ENCODE data around the gene BRINP2.

BRINP2 gene

GRCh38 chr1:177219554-177220458, 49.0 kb downstream of the BRINP2 start:
- no peak overlapping the region for H3K9ac ChIP-seq (ENCODE audit: low read depth in 1 of 2, low read length in 2 of 2)
- H3K36me3 ChIP-seq (ENCODE audit: control insufficient read depth in 2 of 2, insufficient read depth in 2 of 2, low read length in 2 of 2), result no peaks in the 10 kb centered on the region
- H3K4me3 ChIP-seq (ENCODE audit: low read length in 2 of 2), result no peak overlapping the region
- no peaks in the 10 kb centered on the region for H3K4me1 ChIP-seq (ENCODE audit: control insufficient read depth in 2 of 2, insufficient read depth in 2 of 2, low read length in 2 of 2)
- no peaks in the 10 kb centered on the region for H3K27me3 ChIP-seq (ENCODE audit: control insufficient read depth in 2 of 2, insufficient read depth in 2 of 2, low read length in 2 of 2)
- no peak overlapping the region for H3K27ac ChIP-seq (ENCODE audit: low read depth in 2 of 2, low read length in 2 of 2)
- no peaks in the 10 kb centered on the region for H3K9me3 ChIP-seq (ENCODE audit: control insufficient read depth in 2 of 2, low read length in 2 of 2)

- Histone ChIP-seq H3K27me3 (ENCODE audit: control insufficient read depth in 2 of 2, insufficient read depth in 2 of 2, low read length in 2 of 2) (no peaks in the 10 kb centered on the region), H3K4me3 (ENCODE audit: low read length in 2 of 2) (no peak overlapping the region), H3K36me3 (ENCODE audit: control insufficient read depth in 2 of 2, insufficient read depth in 2 of 2, low read length in 2 of 2) (no peaks in the 10 kb centered on the region), H3K9me3 (ENCODE audit: control insufficient read depth in 2 of 2, low read length in 2 of 2) (no peaks in the 10 kb centered on the region), H3K27ac (ENCODE audit: low read depth in 2 of 2, low read length in 2 of 2) (no peak overlapping the region), H3K9ac (ENCODE audit: low read depth in 1 of 2, low read length in 2 of 2) (no peak overlapping the region), H3K4me1 (ENCODE audit: control insufficient read depth in 2 of 2, insufficient read depth in 2 of 2, low read length in 2 of 2) (no peaks in the 10 kb centered on the region)
These were observed 52.6 kb downstream of the BRINP2 start for GRCh38 chr1:177223359-177223758.

DNA sequence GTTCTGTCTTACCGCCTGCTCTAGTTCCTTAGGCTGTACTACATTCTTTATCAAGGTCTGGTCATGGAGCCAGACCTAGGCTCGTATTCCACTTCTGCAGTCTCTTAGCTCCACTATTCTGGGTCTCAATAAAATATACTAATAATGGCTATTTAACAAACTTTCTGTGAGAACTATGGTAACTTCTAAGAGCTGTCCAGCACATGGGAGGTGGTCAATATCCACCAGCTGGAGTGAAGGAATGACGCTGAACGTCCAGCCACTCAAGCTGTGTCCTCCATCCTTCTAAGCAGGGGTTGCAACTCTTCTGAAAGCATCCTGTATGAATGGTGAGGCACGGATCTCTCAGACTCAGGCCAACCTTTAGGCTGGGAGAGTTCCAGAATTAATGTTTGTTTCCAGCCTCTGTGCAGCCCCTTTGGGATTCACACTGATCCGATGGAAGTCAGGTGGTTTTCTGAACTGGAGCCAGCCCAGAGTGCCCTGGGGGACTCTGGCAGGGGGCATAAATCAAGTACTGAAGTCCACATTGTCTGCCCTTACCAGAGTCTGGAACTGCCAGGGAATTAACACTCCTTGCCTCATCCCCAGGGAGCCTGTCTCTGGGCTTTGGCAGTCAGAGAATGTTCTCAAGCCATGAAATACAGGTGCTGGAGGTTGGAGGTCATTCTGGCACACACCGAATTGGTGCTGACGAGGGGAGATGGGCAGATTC, 57.4 kb downstream of the BRINP2 start:
- H3K27ac ChIP-seq (ENCODE audit: low read depth in 2 of 2, low read length in 2 of 2), result no peak overlapping the region
- H3K36me3 ChIP-seq (ENCODE audit: control insufficient read depth in 2 of 2, insufficient read depth in 2 of 2, low read length in 2 of 2), result no peaks in the 10 kb centered on the region
- H3K9me3 ChIP-seq (ENCODE audit: control insufficient read depth in 2 of 2, low read length in 2 of 2), result no peaks in the 10 kb centered on the region
- no peak overlapping the region for H3K9ac ChIP-seq (ENCODE audit: low read depth in 1 of 2, low read length in 2 of 2)
- H3K4me1 ChIP-seq (ENCODE audit: control insufficient read depth in 2 of 2, insufficient read depth in 2 of 2, low read length in 2 of 2), result no peaks in the 10 kb centered on the region
- no peak overlapping the region for H3K4me3 ChIP-seq (ENCODE audit: low read length in 2 of 2)
- no peaks in the 10 kb centered on the region for H3K27me3 ChIP-seq (ENCODE audit: control insufficient read depth in 2 of 2, insufficient read depth in 2 of 2, low read length in 2 of 2)

DNA sequence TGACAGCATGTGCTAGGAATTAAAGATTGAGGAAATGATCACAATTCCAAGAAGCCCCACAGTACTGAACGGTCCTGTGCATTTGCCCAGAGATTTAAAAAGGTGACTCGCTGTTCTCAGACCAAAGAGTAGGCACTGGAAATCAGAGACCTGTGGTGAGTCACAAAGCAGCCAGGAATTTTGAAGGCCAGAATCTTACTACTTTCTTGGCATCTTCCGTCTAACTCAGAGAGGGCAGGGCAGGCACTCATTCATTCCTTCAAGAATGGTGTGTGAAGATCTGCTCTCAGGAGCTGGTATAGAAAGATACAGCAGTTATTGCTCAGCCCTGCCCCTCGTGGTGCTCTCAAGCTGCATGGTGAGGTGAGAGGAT, 57.9 kb downstream of the BRINP2 start:
- Histone ChIP-seq H3K9me3 (ENCODE audit: control insufficient read depth in 2 of 2, low read length in 2 of 2) (no peaks in the 10 kb centered on the region), H3K27ac (ENCODE audit: low read depth in 2 of 2, low read length in 2 of 2) (no peak overlapping the region), H3K27me3 (ENCODE audit: control insufficient read depth in 2 of 2, insufficient read depth in 2 of 2, low read length in 2 of 2) (no peaks in the 10 kb centered on the region), H3K36me3 (ENCODE audit: control insufficient read depth in 2 of 2, insufficient read depth in 2 of 2, low read length in 2 of 2) (no peaks in the 10 kb centered on the region), H3K4me1 (ENCODE audit: control insufficient read depth in 2 of 2, insufficient read depth in 2 of 2, low read length in 2 of 2) (no peaks in the 10 kb centered on the region), H3K4me3 (ENCODE audit: low read length in 2 of 2) (no peak overlapping the region), H3K9ac (ENCODE audit: low read depth in 1 of 2, low read length in 2 of 2) (no peak overlapping the region)

GRCh38 chr1:177229781-177230180, 59.0 kb downstream of the BRINP2 start:
- no peak overlapping the region for H3K4me3 ChIP-seq (ENCODE audit: low read length in 2 of 2)
- no peaks in the 10 kb centered on the region for H3K4me1 ChIP-seq (ENCODE audit: control insufficient read depth in 2 of 2, insufficient read depth in 2 of 2, low read length in 2 of 2)
- H3K9ac ChIP-seq (ENCODE audit: low read depth in 1 of 2, low read length in 2 of 2), result no peak overlapping the region
- H3K27ac ChIP-seq (ENCODE audit: low read depth in 2 of 2, low read length in 2 of 2), result no peak overlapping the region
- H3K27me3 ChIP-seq (ENCODE audit: control insufficient read depth in 2 of 2, insufficient read depth in 2 of 2, low read length in 2 of 2), result no peaks in the 10 kb centered on the region
- H3K9me3 ChIP-seq (ENCODE audit: control insufficient read depth in 2 of 2, low read length in 2 of 2), result no peaks in the 10 kb centered on the region
- no peaks in the 10 kb centered on the region for H3K36me3 ChIP-seq (ENCODE audit: control insufficient read depth in 2 of 2, insufficient read depth in 2 of 2, low read length in 2 of 2)

DNA sequence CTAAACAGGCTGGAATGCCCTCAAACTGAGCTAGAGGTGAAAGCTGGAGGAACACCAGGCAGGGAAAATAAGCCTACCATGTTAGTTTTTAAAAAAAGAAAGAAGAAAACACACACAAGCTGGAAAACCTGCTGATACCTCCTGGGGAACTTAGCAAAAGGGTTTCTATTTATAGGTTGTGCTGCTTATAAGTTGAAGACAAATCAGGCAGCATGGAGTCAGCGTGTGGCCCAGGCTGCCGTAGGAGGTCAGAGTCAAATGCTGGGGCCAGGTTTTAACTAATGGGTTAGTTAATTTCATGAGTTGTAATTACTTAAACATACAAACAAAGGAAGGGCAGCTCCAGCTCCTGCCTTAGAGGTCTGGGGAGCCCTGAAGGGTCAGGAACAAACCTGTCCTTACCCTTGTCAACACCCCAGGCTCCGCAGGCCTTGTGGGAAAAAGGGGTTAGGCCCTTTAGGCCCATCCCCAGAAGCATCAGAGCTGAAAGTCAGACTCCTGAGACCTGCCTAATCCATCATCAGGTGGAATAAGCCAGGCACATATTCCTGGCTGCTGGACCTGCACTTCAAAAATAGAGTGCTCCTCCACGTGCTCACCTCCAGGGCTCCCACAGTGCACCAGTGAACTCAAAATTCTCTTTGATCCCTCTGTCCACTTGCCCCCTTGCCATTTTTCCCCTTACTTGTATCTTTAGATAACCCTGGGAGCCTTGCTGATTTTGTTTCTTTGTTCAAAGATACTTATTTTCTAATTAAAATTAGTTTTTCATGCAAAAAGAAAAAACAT, 59.7 kb downstream of the BRINP2 start:
- Histone ChIP-seq H3K36me3 (ENCODE audit: control insufficient read depth in 2 of 2, insufficient read depth in 2 of 2, low read length in 2 of 2) (no peaks in the 10 kb centered on the region), H3K27ac (ENCODE audit: low read depth in 2 of 2, low read length in 2 of 2) (no peak overlapping the region), H3K9me3 (ENCODE audit: control insufficient read depth in 2 of 2, low read length in 2 of 2) (no peaks in the 10 kb centered on the region), H3K4me3 (ENCODE audit: low read length in 2 of 2) (no peak overlapping the region), H3K4me1 (ENCODE audit: control insufficient read depth in 2 of 2, insufficient read depth in 2 of 2, low read length in 2 of 2) (no peaks in the 10 kb centered on the region), H3K27me3 (ENCODE audit: control insufficient read depth in 2 of 2, insufficient read depth in 2 of 2, low read length in 2 of 2) (no peaks in the 10 kb centered on the region), H3K9ac (ENCODE audit: low read depth in 1 of 2, low read length in 2 of 2) (no peak overlapping the region)

DNA sequence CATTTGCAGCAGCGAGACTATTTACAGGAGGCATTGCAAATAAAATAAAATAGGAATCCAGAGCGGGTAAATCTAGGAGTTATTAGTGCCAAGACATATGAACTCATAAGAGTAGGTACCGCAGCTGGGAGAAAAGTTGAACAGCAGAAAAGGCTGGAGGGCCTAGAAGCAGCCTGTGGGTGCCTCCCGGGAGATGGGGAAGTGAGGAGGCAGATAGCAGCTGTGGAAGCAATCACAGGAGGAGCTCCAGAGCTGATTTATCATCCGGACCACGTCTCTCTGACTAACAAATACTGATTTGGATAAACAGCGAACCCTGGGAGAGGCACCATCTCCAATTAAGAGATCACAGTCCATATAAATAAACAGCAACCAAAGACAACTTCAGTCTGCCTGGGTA, 64.6 kb downstream of the BRINP2 start:
- Histone ChIP-seq H3K9ac (ENCODE audit: low read depth in 1 of 2, low read length in 2 of 2) (no peak overlapping the region), H3K36me3 (ENCODE audit: control insufficient read depth in 2 of 2, insufficient read depth in 2 of 2, low read length in 2 of 2) (no peaks in the 10 kb centered on the region), H3K27me3 (ENCODE audit: control insufficient read depth in 2 of 2, insufficient read depth in 2 of 2, low read length in 2 of 2) (no peaks in the 10 kb centered on the region), H3K27ac (ENCODE audit: low read depth in 2 of 2, low read length in 2 of 2) (no peak overlapping the region), H3K4me3 (ENCODE audit: low read length in 2 of 2) (no peak overlapping the region), H3K4me1 (ENCODE audit: control insufficient read depth in 2 of 2, insufficient read depth in 2 of 2, low read length in 2 of 2) (no peaks in the 10 kb centered on the region), H3K9me3 (ENCODE audit: control insufficient read depth in 2 of 2, low read length in 2 of 2) (no peaks in the 10 kb centered on the region)

DNA sequence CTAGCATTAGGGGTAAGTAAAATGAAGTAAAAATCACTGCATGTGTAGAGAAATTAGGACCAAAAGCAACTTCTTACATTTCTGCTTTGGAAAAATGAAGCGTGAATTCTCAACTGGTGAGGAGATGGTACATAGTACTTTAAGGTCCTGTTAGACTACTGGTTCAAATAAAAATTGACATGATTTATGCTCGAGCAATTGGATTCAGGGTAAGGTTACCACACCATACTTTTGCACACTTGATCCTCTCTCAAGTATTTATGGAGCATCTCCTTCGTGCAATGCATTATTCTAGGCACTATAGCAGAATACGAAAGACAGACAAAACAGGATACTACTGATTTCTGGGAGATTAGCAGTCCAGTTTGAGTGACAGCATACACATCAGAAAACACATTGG, 66.2 kb downstream of the BRINP2 start:
- no peaks in the 10 kb centered on the region for H3K4me1 ChIP-seq (ENCODE audit: control insufficient read depth in 2 of 2, insufficient read depth in 2 of 2, low read length in 2 of 2)
- H3K36me3 ChIP-seq (ENCODE audit: control insufficient read depth in 2 of 2, insufficient read depth in 2 of 2, low read length in 2 of 2), result no peaks in the 10 kb centered on the region
- H3K27ac ChIP-seq (ENCODE audit: low read depth in 2 of 2, low read length in 2 of 2), result no peak overlapping the region

DNA sequence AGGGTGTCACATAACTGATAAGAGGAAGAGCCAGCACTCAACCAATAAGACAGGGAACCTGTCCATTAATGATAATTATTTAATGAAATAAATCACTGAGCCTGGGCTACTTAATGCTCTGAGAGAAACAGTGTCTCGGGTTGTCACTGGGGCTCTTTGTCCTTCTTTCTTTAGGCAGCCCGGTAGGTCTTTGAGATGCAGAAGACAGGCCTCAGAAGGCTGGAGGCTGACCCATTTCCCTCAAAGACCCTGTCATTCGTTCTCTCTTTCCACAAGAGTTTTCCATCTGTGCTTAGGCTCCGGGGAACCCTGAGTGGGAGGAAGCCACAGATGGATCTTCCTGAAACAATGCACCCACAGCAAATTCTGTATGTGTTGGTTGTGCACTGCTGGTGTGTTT, 68.2 kb downstream of the BRINP2 start:
- Histone ChIP-seq H3K9me3 (ENCODE audit: control insufficient read depth in 2 of 2, low read length in 2 of 2) (no peaks in the 10 kb centered on the region), H3K27me3 (ENCODE audit: control insufficient read depth in 2 of 2, insufficient read depth in 2 of 2, low read length in 2 of 2) (no peaks in the 10 kb centered on the region), H3K9ac (ENCODE audit: low read depth in 1 of 2, low read length in 2 of 2) (no peak overlapping the region), H3K4me1 (ENCODE audit: control insufficient read depth in 2 of 2, insufficient read depth in 2 of 2, low read length in 2 of 2) (no peaks in the 10 kb centered on the region), H3K4me3 (ENCODE audit: low read length in 2 of 2) (no peak overlapping the region), H3K27ac (ENCODE audit: low read depth in 2 of 2, low read length in 2 of 2) (no peak overlapping the region), H3K36me3 (ENCODE audit: control insufficient read depth in 2 of 2, insufficient read depth in 2 of 2, low read length in 2 of 2) (no peaks in the 10 kb centered on the region)

More for the DNA sequence above, 66.2 kb downstream of the BRINP2 start:
- Histone ChIP-seq H3K9ac (ENCODE audit: low read depth in 1 of 2, low read length in 2 of 2) (no peak overlapping the region), H3K27me3 (ENCODE audit: control insufficient read depth in 2 of 2, insufficient read depth in 2 of 2, low read length in 2 of 2) (no peaks in the 10 kb centered on the region), H3K4me3 (ENCODE audit: low read length in 2 of 2) (no peak overlapping the region), H3K9me3 (ENCODE audit: control insufficient read depth in 2 of 2, low read length in 2 of 2) (no peaks in the 10 kb centered on the region)

- no peak overlapping the region for H3K9ac ChIP-seq (ENCODE audit: low read depth in 1 of 2, low read length in 2 of 2)
- no peaks in the 10 kb centered on the region for H3K27me3 ChIP-seq (ENCODE audit: control insufficient read depth in 2 of 2, insufficient read depth in 2 of 2, low read length in 2 of 2)
- no peak overlapping the region for H3K27ac ChIP-seq (ENCODE audit: low read depth in 2 of 2, low read length in 2 of 2)
- no peaks in the 10 kb centered on the region for H3K36me3 ChIP-seq (ENCODE audit: control insufficient read depth in 2 of 2, insufficient read depth in 2 of 2, low read length in 2 of 2)
- no peak overlapping the region for H3K4me3 ChIP-seq (ENCODE audit: low read length in 2 of 2)
- no peaks in the 10 kb centered on the region for H3K4me1 ChIP-seq (ENCODE audit: control insufficient read depth in 2 of 2, insufficient read depth in 2 of 2, low read length in 2 of 2)
- no peaks in the 10 kb centered on the region for H3K9me3 ChIP-seq (ENCODE audit: control insufficient read depth in 2 of 2, low read length in 2 of 2)
These were observed 69.0 kb downstream of the BRINP2 start for GRCh38 chr1:177239792-177240191.

Measured in mucosa of rectum (tissue), 2 donors.